Mesothelial cell of epicardium (in vitro differentiated cells): ENCODE results near the gene CHST15. TPM values are rescaled to one million over a fixed set of nuclear protein-coding genes. Genes with fewer than 3 reads are reported as not detected.
A peak's percentile ranks its signal among the peaks of the same experiment; 100 is the strongest.

ENCODE experiments used
- DNase-seq, 2 experiments: peaks; one replicate each; pipeline ENCODE4 v3.0.0; 2021; ENCODE audit warnings: low spot score in 2 of 2; ENCODE audit not compliant: unreplicated experiment in 2 of 2
- H3K27ac Mint-ChIP-seq: 2 replicates; pipeline ENCODE4 v1.8.0; 2021; ENCODE audit warnings: mixed read lengths
- H3K27me3 Mint-ChIP-seq: 2 replicates; pipeline ENCODE4 v1.8.0; 2021; ENCODE audit warnings: low read depth, mixed read lengths
- H3K36me3 Mint-ChIP-seq: 2 replicates; pipeline ENCODE4 v1.8.0; 2021; ENCODE audit warnings: mixed read lengths
- H3K4me1 Mint-ChIP-seq: 2 replicates; pipeline ENCODE4 v1.8.0; 2021; ENCODE audit warnings: mixed read lengths
- H3K4me3 Mint-ChIP-seq: 2 replicates; pipeline ENCODE4 v1.8.0; 2021; ENCODE audit warnings: mild to moderate bottlenecking, moderate library complexity, mixed read lengths
- H3K9me3 Mint-ChIP-seq: 2 replicates; pipeline ENCODE4 v1.8.0; 2021; ENCODE audit warnings: mixed read lengths
- CTCF ChIP-seq: fragments of 200-600 bp; sonication (generic); IDR thresholded peaks from one replicate; pipeline ENCODE4 v1.5.0; 2021; ENCODE audit warnings: antibody characterized with exemption; ENCODE audit not compliant: unreplicated experiment
- total RNA-seq: library from RNA; stranded (reverse); gene quantifications from 3 replicates; pipeline ENCODE4 v1.2.1, GENCODE V29; 2021

Gene CHST15
- total RNA-seq, 1 donor from 2014 or later, result 39.4 TPM

GRCh38 chr10:124065382-124066125 is 27.8 kb downstream of the CHST15 start:
- no peaks in the 10 kb centered on the region for H3K36me3 Mint-ChIP-seq
- H3K4me3 Mint-ChIP-seq, result peak overlapping the region; percentile 58
- peak overlapping the region; percentile 86 for H3K27ac Mint-ChIP-seq
- TF ChIP-seq CTCF, result no peak
- H3K9me3 Mint-ChIP-seq, result no peaks in the 10 kb centered on the region
- DNase-seq, result no peak
- peaks cover 67% of the 10 kb centered on the region for H3K4me1 Mint-ChIP-seq
- H3K27me3 Mint-ChIP-seq, result no peaks in the 10 kb centered on the region

- Mint-ChIP-seq H3K4me3 (peak overlapping the region; percentile 58), H3K36me3 (no peaks in the 10 kb centered on the region), H3K9me3 (no peaks in the 10 kb centered on the region), H3K27ac (peak overlapping the region; percentile 86), H3K27me3 (no peaks in the 10 kb centered on the region), H3K4me1 (peaks cover 67% of the 10 kb centered on the region)
- no peak for DNase-seq
- no peak for TF ChIP-seq CTCF
Observed at GRCh38 chr10:124064676-124065075, 28.7 kb downstream of the CHST15 start.

- H3K4me1 Mint-ChIP-seq, result peaks cover 62% of the 10 kb centered on the region
- H3K4me3 Mint-ChIP-seq, result peak overlapping the region; percentile 18
- no peaks in the 10 kb centered on the region for H3K27me3 Mint-ChIP-seq
- DNase-seq, result no peak
- no peaks in the 10 kb centered on the region for H3K9me3 Mint-ChIP-seq
- peak overlapping the region; percentile 86 for H3K27ac Mint-ChIP-seq
- no peaks in the 10 kb centered on the region for H3K36me3 Mint-ChIP-seq
- TF ChIP-seq CTCF, result no peak
Observed at GRCh38 chr10:124063750-124064603, 29.4 kb downstream of the CHST15 start.

- Mint-ChIP-seq H3K4me3 (no peak overlapping the region), H3K4me1 (peaks cover 62% of the 10 kb centered on the region), H3K27ac (peak overlapping the region; percentile 87), H3K27me3 (no peaks in the 10 kb centered on the region), H3K9me3 (no peaks in the 10 kb centered on the region), H3K36me3 (no peaks in the 10 kb centered on the region)
- TF ChIP-seq CTCF, result no peak
- no peak for DNase-seq
Observed at GRCh38 chr10:124062390-124062789, 31.0 kb downstream of the CHST15 start.

GRCh38 chr10:124061030-124061429 is 32.4 kb downstream of the CHST15 start:
- Mint-ChIP-seq H3K9me3 (no peaks in the 10 kb centered on the region), H3K36me3 (no peaks in the 10 kb centered on the region), H3K4me1 (peaks cover 58% of the 10 kb centered on the region), H3K4me3 (no peak overlapping the region), H3K27me3 (no peaks in the 10 kb centered on the region), H3K27ac (no peak overlapping the region)
- no peak for DNase-seq
- no peak for TF ChIP-seq CTCF
